IPS-18a (cell line): Measurements from ENCODE around the gene FAM240B.

Experiments
- H3K27ac ChIP-seq: one replicate; pipeline ENCODE4 v1.5.1; 2013; ENCODE audit warnings: low read length
- H3K27me3 ChIP-seq: one replicate; pipeline ENCODE4 v1.6.1; 2013; ENCODE audit warnings: mild to moderate bottlenecking, low read length; ENCODE audit not compliant: control insufficient read depth, insufficient read depth
- H3K36me3 ChIP-seq: one replicate; pipeline ENCODE4 v1.6.1; 2013; ENCODE audit warnings: low read depth, low read length; ENCODE audit not compliant: control insufficient read depth
- H3K4me1 ChIP-seq: one replicate; pipeline ENCODE4 v1.6.1; 2013; ENCODE audit warnings: low read depth, low read length; ENCODE audit not compliant: control insufficient read depth
- H3K4me3 ChIP-seq: one replicate; pipeline ENCODE4 v1.5.1; 2013; ENCODE audit warnings: low read length
- H3K9ac ChIP-seq: one replicate; pipeline ENCODE4 v1.6.1; 2013; ENCODE audit warnings: mild to moderate bottlenecking, low read length, moderate library complexity
- H3K9me3 ChIP-seq: one replicate; pipeline ENCODE4 v1.6.1; 2013; ENCODE audit warnings: low read depth, low read length; ENCODE audit not compliant: control insufficient read depth

FAM240B gene

DNA sequence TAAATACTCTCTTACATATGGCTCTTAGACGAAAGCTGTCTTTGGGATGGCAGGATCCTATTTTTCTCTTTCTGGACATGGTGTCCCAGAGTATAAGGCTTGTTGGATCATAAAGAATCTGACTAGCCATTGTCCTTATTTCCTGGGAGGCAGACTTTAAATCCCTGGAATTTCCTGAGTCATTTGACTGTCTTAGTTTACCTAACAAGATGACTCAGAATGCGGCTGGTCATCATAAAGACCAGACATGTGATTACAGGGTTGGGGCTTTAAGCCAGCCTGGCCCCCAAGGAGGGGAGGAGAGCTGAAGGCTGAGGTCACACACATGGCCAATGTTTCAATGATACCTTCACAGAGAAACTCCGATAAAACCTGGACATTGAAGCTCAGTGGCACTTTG, 37.2 kb downstream of the FAM240B start:
- Histone ChIP-seq H3K27ac (no peak overlapping the region), H3K4me3 (no peak overlapping the region), H3K4me1 (peaks cover 28% of the 10 kb centered on the region), H3K9ac (no peak overlapping the region), H3K27me3 (no peaks in the 10 kb centered on the region), H3K36me3 (no peaks in the 10 kb centered on the region), H3K9me3 (no peaks in the 10 kb centered on the region)

DNA sequence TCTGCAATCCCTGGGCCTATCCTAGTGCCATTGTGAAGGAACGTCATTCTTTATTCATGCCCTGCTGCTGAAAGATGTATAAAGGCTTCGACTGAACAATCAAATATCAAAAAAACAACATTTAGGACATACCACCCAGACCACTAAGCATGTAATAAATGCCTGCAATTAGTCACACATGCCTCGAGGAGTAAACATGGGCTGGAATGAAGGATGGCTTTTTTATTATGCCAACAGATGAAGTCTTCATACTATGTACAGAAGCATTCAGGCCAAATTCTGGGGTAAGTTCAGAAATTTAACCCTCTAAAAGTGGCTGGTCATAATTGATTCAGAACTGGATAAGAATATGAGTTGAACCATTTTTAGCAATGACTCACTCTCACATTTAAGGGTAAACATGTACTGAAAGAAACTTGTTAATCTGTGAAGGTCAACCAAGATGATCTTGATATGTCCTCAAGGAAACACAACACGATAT, 38.1 kb downstream of the FAM240B start:
- Histone ChIP-seq H3K4me3 (no peak overlapping the region), H3K27me3 (no peaks in the 10 kb centered on the region), H3K9ac (no peak overlapping the region), H3K9me3 (no peaks in the 10 kb centered on the region), H3K27ac (no peak overlapping the region), H3K36me3 (no peaks in the 10 kb centered on the region), H3K4me1 (peaks cover 23% of the 10 kb centered on the region)

DNA sequence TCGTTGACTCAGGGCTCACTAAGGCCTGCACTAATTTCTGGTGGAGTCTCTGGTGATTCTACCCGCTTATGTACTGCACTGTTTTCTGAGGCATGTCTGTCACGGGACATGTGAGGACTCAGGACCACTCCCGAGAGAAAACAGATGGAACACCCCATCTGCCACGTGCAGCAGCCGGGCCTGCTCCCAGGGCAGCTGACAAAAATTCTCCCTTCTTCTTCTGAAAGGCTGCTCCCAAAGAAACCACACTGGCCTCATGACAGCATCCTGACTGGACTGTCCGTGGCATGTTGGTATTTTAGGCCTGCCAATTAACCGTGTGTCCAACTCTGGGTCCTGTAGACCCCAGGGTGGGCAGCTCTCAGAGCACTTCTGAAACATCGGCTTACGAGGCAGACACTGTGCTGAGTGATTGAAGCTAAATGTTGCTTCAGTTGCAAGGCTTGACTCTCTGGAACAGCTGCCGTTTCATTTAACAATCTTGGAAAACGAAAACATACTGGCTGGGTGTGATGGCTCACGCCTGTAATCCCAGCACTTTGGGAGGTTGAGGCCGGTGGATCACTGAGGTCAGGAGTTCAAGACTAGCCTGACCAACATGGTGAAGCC, 39.0 kb downstream of the FAM240B start:
- peaks cover 17% of the 10 kb centered on the region for H3K4me1 ChIP-seq
- H3K36me3 ChIP-seq: no peaks in the 10 kb centered on the region

DNA sequence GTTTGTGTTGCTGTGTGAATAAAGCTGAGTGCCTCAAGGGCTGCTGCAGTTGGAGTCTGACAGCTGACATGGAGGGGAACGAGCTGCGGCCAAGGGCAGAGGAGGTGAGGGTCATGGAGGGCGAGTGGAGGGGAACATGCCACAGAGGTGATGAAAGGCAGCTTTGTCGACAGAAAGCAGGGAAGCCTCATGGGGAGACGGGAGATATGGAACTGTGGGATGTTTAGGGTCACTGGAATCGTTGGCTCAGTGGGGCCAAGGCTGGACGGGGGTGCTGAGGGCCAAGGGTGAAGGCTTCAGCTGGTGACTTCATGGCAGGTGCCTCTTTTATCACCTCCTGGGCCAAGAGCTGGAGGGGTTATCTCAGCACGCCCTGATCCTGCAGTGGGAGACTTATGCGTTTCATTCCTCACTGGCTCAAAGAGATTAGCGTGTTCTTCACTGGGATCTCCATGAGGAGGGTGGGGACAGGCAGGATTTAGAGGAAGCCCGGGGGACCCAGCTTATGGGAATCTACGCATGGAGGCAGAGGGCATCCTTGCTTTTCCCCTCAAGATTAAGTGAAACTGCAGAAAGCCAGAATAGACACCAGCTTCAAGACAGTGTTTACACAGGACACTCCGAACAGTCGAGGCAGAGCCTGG, 42.2 kb downstream of the FAM240B start:
- H3K4me1 ChIP-seq: peaks cover 14% of the 10 kb centered on the region
- no peak overlapping the region for H3K4me3 ChIP-seq
- H3K27ac ChIP-seq: no peak overlapping the region

More for the DNA sequence above, 39.0 kb downstream of the FAM240B start:
- no peaks in the 10 kb centered on the region for H3K9me3 ChIP-seq
- no peaks in the 10 kb centered on the region for H3K27me3 ChIP-seq
- no peak overlapping the region for H3K4me3 ChIP-seq
- H3K9ac ChIP-seq: no peak overlapping the region
- H3K27ac ChIP-seq: no peak overlapping the region

DNA sequence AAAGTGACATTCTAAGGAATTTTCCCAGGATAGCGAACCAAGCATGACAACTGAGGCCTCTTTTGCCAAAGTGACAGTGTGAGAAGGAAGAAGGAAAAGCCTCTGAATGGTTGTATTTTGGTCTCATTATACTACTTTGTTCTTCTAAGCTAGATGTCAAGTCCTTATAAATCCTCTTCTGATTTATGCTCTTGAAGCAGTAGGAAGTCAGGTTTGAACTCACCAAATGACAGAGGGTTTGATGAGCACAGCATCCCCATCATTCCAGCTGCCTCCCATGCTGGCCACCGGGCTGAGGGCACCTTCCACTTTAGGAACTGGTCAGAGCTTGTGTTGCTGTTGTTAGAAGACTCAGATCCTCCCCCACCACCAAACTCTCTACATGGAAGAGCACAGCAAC, 44.1 kb downstream of the FAM240B start:
- no peaks in the 10 kb centered on the region for H3K27me3 ChIP-seq
- H3K27ac ChIP-seq: no peak overlapping the region
- no peak overlapping the region for H3K4me3 ChIP-seq
- H3K36me3 ChIP-seq: no peaks in the 10 kb centered on the region
- no peak overlapping the region for H3K9ac ChIP-seq
- H3K9me3 ChIP-seq: no peaks in the 10 kb centered on the region
- peaks cover 25% of the 10 kb centered on the region for H3K4me1 ChIP-seq

More for the DNA sequence above, 42.2 kb downstream of the FAM240B start:
- H3K9me3 ChIP-seq: no peaks in the 10 kb centered on the region
- H3K36me3 ChIP-seq: no peaks in the 10 kb centered on the region
- H3K9ac ChIP-seq: no peak overlapping the region
- no peaks in the 10 kb centered on the region for H3K27me3 ChIP-seq

DNA sequence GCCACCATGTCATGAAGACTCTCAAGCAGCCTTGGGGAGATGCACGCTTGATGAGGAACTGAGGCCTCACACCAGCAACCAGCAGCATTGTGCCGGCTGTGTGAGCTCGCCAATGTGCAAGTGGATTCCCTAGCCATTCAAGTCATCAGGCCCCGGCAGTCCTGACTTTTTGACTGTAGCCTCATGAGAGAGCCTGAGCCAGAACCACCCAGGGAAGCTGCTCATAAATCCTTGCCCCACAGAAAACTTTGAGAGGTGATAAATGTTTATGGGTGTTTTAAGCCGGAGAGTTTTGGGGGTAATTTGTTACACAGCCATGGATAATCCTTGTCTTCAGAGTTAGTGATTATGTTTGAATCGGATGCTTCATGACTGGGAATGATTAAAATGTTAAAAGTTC, 44.7 kb downstream of the FAM240B start:
- Histone ChIP-seq H3K9ac (no peak overlapping the region), H3K36me3 (no peaks in the 10 kb centered on the region), H3K4me3 (no peak overlapping the region), H3K27ac (no peak overlapping the region), H3K9me3 (no peaks in the 10 kb centered on the region), H3K27me3 (no peaks in the 10 kb centered on the region), H3K4me1 (peaks cover 25% of the 10 kb centered on the region)

DNA sequence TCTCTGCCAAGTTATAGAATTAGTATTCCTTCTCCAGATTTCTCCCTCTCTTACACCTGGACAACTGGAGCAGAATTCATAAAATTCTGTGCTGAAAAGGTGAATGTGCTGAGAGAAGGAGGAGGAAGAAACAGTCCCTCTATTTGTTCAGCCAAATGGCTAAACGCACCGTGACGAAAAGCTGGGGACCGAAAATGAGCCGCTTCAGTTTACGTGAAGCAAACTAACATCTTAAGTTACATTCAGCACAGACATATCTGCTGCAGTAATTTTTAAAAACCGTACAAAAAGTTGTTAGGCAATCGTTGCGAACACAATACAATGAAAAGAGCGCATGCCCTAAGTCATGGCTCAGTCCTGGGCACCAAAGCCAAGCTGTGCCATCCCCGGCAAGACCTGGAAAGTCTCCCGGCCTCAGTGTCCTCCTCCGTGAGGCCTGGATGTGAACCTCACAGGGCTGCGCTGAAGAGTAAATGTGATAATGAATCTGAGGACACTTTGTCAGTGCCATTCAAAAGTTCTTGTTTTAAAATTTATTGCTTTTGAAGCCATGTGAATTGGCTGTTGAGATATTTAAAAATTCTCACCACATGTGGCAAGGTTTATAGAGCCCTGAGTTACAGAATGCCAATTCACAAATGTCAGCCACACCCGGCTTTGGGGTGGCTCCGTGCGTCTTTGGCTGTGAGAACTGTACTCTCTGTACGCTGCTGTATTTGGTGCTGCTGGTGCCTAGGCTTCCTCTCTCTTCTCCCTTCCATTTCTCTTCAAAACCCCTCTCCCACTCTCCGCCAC, 46.3 kb downstream of the FAM240B start:
- Histone ChIP-seq H3K27me3 (no peaks in the 10 kb centered on the region), H3K9ac (no peak overlapping the region), H3K4me1 (peaks cover 25% of the 10 kb centered on the region), H3K9me3 (no peaks in the 10 kb centered on the region), H3K36me3 (no peaks in the 10 kb centered on the region), H3K27ac (no peak overlapping the region), H3K4me3 (no peak overlapping the region)

DNA sequence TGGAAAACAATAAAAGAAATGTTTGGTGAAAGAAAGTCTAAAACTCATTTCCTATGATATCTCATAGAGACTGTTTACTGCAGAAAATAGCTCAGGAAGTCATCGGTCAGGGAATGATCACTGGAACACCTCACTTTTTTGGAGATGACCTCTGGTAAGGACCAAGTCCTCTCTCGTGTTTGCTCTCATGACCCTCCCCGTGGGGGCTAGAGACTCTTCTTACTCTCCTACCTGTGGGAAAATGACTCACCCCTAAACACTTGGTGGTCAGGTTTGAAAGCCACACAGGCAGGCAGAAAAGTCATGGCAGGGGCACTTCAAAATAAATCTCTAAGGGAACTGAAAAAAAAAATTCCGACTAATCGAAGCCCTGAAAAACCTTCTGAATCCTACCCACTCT, 48.2 kb downstream of the FAM240B start:
- Histone ChIP-seq H3K9ac (no peak overlapping the region), H3K4me3 (peak overlapping the region; percentile 27), H3K4me1 (peaks cover 22% of the 10 kb centered on the region), H3K9me3 (no peaks in the 10 kb centered on the region), H3K27ac (peak overlapping the region; percentile 42), H3K27me3 (no peaks in the 10 kb centered on the region), H3K36me3 (no peaks in the 10 kb centered on the region)

DNA sequence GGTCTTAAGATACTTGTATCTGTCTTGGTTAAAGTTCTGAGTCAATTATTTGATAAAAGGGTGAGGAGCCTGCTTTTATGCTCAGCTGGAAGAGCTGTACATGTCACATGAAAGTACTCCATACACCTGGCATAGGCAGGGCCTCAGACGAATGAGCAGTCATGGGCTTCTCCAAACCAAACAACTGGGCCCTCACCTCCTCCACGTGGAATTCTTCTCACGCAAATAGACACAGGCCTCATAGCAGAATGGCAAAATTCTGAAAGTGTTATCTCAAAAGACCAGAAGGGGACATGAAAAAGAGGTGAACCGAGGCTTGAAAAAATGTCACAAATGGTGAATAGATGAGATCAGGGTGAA, 48.6 kb downstream of the FAM240B start:
- Histone ChIP-seq H3K27me3 (no peaks in the 10 kb centered on the region), H3K4me3 (no peak overlapping the region), H3K9ac (no peak overlapping the region), H3K9me3 (no peaks in the 10 kb centered on the region), H3K27ac (peak overlapping the region; percentile 36), H3K36me3 (no peaks in the 10 kb centered on the region), H3K4me1 (peaks cover 22% of the 10 kb centered on the region)

DNA sequence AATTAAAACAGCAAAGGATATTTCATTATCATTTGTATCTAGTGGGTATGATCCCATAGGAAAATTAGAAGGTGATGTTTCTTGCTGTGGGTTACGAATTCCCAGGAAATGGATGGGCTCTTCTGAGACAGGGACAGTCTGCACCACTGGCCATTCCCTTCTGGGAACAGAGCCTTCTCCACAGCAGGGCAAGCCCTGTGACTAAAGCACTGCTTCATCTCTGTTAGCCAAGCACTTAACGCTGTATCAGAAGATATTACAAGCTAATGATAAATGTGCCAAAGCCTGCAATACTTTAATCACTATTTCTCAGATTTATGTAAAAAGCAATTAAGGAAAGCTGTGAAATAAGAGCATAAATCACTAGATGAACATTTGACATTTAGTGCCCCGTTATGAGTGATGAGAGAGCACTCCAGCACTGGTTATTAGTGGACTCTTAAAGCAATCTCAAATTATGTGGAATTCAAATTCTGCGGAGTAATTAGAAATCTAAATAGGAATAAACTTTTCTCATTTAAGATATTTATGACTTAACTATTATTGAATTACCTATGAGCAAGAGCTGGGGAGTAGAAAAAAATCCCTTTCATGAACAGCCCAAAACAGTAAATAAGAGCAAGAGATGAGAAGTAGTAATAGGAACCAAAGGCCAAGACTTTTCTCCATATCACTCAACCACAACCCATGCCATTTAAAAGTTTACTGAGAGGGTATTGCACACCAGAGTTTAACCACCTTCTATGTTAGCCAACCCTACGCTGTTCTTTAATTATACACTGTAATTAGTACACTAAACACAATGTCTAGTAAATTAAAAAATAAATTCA, 49.2 kb downstream of the FAM240B start:
- Histone ChIP-seq H3K9me3 (no peaks in the 10 kb centered on the region), H3K9ac (no peak overlapping the region), H3K36me3 (no peaks in the 10 kb centered on the region), H3K4me1 (peaks cover 22% of the 10 kb centered on the region), H3K27me3 (no peaks in the 10 kb centered on the region), H3K4me3 (no peak overlapping the region), H3K27ac (no peak overlapping the region)

DNA sequence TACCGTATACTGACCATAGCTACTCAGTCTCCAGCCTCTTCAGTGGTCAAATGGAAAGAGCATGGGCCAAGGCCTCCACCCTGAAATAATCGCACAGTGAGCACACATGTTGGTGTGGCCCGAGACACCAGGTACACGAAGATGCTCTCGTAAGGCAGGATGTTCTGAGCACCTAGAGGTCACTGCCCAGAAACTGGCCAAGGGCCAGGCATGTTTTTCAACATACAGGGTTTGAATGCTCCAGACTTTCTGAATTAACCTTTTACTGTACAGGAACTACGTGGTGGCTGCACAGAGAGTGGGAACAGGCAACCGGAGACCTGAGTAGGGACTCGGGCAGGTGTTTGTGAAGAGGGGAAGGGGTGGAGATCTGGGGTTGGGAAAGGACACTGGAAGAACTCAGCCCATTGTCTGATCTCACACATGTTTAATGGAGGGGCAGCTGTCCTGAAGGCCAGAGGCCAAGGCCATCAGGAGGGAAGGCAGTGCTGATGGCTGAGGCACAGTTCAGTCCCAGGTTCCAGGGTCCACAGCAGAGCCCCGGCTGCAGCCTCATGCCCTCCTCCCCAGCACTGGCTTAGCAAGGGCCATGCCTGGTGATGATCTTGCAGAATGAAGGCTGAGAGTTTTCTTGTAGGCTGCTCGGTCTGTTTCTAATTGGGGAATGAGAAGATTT, 51.0 kb downstream of the FAM240B start:
- H3K27ac ChIP-seq: no peak overlapping the region
- H3K4me3 ChIP-seq: no peak overlapping the region
- no peaks in the 10 kb centered on the region for H3K9me3 ChIP-seq
- no peaks in the 10 kb centered on the region for H3K27me3 ChIP-seq
- H3K9ac ChIP-seq: no peak overlapping the region
- H3K4me1 ChIP-seq: peaks cover 22% of the 10 kb centered on the region
- no peaks in the 10 kb centered on the region for H3K36me3 ChIP-seq
